Activated CD4-positive, CD25-positive, alpha-beta regulatory T cell (primary cell): Measurements from ENCODE around the gene LGMN.
"Not testable (repeated sequence)": the region's sequence is repeated elsewhere in the genome, so short reads cannot be mapped to it uniquely, and the experiment has no call there.

ENCODE experiments used
- DNase-seq, 4 experiments: peaks; one replicate each; lab custom pipeline; 2025; lab: John Stamatoyannopoulos, UW

Gene LGMN

DNA sequence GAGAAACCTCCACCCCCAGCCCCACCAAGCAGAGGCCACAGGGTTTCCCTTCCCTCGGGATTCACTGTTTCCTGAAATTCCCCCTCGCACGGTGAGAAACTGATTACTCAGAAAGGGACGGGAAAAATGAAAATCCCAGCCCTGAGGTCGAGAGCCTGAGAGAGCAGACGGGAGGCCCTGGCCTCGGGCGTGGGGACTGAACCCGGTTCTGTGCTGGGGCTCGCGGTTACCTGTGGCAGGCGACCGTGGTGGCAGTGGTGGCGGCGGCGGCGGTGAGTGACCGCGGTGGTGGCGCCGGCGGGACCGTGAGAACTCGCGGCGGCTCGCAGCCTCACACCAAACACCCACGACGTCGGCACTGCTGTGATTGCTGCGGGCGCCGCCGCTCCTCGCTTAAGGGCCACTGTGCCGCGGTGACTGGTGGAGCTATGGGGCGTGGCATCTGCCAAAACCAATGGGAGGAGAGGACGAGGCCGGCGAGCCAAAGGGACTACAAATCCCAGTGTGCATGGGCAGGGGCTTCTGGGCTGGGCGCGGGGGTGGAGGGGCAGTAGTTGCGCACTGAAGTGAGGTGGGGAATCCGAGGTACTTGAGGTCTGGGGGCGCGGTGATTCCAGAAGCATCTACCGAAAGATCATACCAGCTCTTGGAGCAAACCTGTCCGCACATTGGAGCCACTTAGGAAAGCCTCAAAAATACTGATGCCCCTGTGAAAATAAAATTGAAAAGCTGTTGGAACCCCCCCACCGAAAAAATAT is at the start of gene LGMN:
Gene LGMN, minus strand, starts transcription at position 369 of the 758 bp plus-strand sequence. CDS start 15,841 bp downstream, outside the sequence.
- DNase-seq: peak; percentile 53 to 73 (median 66)

DNA sequence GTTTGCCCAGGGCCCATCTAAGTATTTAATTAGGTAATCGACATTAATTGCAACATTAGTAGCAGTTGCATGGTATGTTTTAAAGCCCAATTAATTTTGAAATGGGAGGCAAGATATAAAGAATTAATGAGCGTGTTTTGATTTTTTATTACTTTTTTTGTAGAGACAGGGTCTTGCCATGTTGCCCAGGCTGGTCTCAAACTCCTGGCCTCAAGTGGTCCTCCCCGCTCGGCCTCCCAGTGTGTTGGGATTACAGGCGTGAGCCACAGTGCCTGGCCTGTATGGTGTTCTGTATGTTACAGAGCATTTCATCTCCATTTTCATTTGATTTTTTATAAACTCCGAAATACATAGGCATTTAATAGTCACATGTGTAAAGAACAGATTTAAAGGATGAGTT is 46.5 kb upstream of the LGMN start:
- DNase-seq: no peak

DNA sequence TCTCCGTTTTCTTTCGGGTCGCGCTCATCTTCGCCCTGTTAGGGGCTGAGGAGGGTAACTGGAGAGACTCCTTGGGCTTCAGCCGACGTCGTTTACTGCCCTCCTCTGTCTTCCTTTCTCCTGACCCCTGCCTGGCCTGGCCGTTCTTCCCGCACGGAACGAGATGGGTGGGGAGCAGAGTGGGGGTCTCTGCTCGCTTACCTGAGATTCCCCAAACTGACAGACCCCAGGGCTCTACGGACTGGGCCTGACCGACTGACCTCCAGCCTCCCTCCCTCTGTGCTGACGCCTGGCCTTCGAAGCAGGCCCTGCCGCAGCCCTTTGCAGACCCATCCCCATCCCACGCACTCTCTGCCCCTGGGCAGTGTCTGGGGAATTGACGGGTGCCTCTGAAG is 46.1 kb upstream of the LGMN start:
- no peak for DNase-seq

DNA sequence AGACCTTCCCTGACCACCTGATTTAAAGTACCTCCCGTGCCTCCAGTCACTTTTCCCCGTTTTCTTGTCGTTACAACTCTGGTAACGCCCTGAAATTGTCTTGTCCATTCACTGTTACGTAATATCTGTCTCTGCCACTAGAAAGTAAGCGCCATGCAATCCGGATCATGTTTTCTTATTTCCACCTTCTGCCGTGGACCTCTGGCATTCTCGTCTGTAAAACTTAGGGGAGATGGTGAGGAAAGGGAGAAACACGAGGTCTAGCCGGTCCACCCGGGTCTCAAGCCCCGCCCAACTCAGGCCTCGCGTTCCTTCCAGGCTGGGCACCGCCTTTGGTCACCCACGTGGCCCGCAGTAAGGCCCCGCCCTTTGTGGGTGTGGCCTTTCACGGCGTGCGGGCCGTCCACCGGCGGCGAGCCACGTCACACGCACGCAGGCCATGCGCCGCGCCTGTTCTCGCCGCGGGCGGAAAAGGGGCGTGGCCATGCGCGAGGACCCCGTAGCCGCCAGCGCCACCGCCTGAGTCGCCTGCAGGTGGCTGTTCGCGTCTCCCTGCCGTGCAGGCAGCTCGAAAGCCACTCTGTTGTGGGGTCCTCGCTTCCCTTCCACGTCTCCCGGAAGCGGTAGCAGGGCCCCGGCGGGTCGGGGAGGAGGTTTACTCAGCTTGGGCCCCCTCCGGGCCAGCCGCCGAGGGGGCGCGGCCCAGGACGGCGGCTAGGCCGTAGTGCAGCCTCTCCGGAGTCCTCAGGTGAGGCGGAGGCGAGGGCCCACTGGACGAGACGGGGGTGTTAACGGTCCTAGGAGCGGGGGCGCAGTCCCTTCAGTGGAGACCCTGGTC is 45.5 kb upstream of the LGMN start, which contains the start of gene GOLGA5:
Gene GOLGA5, plus strand, starts transcription at position 597 of the 838 bp plus-strand sequence. CDS start 3,133 bp downstream, outside the sequence.
- peak; percentile 94 to 98 (median 96) for DNase-seq

DNA sequence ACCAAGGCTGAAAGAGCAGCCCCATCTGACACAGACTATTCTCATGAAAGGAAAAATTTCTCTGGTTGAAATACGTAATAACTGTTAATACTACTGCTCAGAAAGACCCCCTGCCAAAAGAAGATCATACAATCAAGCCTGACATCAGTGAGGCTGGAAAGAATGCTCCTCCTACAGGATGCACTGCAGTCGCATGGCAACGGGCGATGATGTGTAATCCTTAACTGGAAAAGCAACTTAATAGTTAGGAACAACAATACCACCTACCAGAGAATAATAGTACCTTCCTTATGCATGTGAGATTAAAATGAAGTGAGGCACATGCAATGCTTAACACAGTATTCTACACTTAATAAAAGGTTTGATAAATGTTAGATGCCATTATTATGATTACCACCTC is 44.5 kb upstream of the LGMN start:
- DNase-seq: no peak

DNA sequence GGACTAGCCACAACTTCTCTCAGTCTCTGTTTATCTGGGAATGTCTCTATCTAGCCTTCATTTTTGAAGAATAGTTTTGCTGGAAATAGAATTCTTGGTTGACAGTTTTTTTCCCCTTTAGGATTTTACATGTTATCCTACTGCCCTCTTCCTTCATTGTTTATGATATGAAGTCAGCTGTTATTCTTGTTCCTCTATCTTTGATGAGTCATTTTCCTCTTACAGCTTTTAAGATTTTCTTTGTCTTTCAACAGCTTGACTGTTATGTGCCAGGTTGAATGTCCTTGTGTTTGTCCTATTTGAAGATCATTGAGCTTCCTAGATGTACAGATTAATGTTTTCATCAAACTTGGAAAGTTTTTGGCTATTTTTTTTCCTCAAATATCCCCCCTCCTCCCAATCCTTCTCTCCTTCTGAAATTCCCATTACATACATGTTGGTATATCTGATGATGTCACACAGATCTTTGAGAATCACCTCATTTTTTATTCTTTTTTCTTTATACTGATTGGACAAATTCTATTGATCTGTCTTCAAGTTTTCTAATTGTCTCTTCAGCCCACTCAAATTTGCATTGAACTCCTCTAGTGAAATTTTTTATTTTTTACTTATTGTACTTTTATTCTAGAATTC is 41.1 kb upstream of the LGMN start:
- DNase-seq: no peak

DNA sequence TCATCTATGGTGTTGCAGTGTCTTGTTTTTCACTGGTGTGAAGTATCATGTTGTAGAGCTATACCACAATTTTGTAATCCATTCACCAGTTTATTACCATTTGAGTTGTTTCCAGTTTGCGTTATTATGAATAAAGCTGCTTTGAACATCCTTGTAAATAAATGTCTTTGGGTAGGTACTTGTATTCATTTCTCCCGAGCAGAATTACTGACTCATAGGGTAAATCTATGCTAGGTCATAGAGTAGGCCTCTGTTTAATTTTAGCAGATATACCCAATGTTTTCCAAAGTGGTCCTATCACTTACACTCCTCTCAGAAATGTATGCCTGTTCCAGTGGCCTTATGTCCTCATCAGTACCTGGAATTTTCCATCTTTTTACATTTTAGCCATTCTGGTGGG is 39.1 kb upstream of the LGMN start:
- no peak for DNase-seq

DNA sequence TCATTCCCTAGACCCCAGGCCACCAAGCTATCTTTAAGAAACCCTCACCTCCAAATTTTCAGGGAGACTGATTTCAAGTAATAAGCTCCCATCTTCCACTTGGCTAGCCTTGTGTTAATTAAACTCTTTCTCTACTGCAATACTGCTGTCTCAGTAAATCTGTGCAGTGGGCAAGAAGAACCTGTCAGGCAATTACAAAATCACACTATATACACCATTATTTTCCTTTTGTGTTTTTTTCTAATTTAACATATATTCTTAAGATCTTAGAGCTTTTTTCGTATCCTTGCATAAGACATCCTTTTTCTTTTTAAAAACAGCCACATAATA is 38.0 kb upstream of the LGMN start:
- DNase-seq: no peak

DNA sequence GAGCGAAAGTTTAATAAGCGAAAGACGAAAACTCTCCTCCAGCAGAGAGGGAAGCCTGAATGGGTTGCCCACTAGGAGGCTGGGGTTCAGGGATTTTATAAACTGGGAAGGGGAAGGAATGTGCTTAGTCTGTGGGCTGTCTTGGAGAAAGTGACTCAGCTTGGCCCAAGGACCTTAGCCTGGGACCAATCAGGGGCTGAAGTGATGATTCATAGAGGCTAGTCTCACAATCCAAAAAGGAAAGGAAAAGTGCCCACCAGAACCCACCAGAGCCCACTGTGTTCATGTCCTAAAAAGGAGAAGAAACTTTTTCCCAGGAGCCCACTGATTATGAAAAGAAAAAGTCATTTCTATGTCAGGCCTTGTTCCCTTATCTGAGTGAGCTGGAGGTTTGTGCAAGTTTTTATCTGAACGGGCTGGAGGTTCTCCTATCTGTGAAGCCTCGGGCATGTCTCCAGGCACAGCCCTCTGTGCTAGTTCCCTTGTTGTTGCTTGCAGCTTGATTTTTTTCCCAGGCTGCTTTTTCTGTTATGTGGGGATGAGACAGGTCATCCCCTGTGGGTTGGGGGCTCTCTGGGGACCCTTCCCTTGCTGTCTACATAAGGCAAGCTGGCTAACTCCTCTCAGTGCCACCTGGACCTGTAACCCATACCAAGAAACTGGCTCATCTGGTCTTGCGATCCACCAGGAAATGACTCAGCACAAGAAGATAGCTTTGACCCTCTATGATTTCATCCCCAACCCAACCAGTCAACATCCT is 37.4 kb upstream of the LGMN start:
- DNase-seq: no peak

DNA sequence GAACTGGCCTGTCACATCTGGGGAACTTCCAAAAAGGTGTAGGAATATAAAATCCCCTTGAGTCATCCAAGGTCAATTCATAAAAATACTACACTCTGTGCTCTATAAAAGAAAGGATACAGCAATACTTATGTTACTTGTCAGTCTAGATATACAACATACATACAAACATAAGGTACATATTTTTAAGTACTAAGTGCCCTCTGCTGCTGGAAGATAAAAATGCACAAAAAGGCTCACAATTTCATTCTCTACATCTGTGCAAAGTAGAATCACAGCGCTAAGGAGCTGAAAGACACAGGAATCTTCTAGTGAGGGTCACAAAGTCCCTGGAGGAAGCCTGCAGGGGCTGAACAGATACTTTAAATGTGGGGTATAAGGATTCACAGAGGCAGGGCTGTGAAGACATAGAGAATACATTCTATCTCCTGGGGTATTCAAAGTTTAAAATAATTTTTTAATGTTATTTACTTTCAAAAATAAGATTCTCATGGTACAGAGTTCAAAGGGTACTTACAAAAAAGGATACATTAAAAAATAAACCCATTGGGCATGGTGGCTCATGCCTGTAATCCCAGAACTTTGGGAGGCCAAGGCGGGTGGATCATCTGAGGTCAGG is 35.5 kb upstream of the LGMN start:
- DNase-seq: no peak

DNA sequence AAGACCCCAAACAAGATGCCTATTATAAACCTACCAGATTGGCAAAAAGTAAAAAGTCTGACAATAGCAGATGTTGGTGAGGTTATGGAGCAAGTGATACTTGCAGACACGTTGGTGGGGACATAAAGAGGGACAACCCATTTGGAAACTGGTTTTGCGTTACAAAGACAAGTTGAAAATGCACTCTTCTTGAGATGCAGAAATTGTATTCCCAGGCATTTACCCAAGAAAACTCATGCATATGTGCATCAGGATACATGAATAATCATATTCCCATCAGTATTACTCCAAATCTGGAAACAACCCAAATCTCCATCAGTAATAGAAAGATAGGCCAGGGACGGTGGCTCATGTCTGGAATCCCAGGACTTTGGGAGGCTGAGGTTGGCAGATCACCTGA is 32.9 kb upstream of the LGMN start:
- no peak for DNase-seq

DNA sequence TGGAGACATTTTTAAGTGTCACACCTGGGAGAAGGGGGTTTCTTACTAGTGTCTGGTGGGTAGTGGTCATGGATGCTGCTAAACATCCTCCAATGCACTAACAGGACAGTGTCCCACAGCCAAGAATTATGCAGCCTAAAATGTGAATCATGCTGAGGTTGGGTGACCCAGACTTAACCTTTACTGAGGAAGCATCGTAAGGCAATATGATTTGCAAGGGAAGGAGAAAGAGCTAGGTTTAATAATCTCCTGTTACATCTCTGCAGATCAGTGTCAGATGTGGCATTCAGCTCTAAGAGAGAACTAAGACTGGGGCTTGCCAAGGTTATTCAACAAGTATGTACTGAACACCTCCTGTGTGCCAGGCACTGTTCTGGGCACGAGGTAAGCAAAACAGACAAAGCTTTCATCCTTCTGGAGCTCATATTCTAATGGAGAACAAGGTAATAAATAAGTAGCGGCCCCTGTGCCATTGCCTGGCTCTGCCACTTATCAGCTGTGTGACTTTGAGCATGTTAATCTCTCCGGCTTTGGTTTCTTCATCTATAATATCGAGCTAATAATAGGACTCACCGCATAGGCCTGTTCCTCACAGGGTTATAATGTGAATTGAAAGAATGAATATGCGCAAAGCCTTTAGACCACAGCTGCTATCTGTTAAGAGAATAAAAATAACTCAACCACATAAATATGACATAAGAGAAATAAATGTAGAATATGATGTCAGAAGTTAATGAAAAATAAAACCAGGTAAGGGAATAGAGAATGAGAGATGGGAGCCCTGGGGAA is 32.2 kb upstream of the LGMN start:
- DNase-seq: no peak

DNA sequence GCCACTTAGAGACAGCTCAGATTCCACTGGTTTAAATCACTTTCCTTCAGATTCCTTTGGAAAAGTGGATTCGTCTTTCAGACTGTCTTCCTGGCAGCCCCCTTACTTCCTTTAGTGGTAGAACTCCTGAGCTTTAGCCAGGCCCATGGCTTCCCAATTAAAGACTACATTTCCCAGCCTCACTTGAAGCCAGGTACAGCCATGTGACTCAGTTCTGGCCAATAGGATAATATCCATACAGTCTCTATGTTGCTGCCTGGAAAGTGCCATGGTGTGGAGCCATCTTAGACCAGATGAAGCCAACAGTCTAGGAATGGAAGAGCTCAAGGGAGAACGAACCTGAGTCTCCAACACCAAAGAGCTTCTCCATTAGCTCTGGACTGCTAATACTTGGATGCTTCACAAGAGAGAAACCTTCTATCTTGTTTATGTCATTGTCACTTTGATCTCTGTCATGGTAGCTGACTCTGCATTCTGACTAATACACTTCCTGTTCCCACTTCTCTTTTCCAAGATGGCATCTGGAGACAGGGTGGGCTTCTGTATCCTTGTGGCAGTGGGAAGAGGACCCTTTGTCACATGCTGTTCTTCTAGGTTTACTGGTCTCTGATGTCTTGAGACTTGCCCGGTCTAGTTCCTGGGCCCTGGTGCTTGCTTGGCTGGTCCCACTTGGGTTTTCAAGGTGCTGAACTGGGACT is 30.6 kb upstream of the LGMN start:
- not testable (repeated sequence) for DNase-seq

DNA sequence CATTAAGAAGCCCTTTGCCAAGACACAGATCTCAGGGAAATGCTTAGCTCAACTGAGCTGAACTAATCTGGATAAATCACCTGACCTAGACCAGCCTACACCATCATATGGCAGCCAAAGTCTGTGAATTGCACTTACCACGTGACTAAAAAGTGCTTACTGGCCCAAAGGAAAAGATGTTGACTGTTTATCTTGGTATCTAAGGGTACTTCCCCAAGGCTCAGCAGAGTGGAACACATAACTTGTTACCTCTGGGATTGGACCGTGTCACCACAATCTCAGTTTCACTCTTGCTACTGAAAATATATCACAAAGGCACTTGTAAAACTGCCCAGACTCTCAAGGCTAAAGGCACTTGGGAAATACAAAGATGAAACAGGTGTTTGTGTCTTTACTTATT is 26.9 kb upstream of the LGMN start:
- DNase-seq: not testable (repeated sequence)

DNA sequence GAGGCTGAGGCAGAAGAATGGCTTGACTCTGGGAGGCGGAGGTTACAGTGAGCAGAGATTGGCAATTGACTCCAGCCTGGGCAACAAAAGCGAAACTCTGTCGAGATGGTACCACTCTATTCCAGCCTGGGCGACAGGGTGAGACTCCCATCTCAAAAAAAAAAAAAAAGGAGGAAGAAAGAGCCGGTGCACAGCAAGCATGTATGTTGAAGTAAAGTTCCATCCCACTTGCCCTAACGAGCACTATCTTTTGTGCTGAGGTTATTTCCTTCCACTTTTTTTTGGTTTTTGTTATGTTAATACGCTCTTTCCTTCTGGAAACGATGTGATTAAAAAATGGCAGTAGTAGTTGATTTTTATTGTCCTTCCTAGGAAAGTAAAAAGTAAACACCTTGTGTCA is 26.1 kb upstream of the LGMN start:
- no peak for DNase-seq

DNA sequence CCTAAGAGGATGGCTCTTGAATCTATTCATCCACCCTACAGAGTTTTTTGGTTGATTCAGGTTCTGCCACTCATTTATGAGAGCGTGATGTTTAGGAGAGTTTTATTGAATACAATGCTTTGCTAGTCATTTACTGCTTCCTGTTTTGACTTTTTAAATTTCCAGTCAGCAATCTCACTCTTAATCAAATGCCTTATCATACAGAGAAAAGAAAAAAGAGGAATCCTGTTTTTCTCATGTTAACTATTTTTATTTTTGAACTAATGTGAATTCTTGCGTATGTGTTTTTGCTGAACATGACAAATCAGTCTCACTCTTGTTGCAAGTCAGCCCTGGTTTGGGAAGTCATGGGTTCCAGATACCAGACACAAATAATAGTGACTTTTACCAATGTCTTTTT is 22.1 kb upstream of the LGMN start:
- no peak for DNase-seq

DNA sequence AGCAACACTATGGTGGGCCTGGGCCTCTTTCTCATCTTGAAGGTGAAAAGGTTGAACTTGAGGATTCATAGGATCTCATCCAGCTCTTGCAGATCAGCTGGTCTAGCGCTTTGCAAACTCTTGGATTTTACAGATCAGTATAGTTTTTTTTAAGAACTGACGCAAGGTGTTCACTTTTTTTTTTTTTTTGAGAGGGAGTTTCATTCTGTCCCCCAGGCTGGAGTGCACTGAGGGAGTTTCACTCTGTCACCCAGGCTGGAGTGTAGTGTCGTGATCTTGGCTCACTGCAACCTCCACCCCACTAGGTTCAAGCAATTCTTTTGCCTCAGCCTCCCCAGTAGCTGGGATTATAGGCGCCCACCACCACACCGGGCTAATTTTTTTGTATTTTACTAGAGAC is 20.4 kb upstream of the LGMN start:
- DNase-seq: no peak

DNA sequence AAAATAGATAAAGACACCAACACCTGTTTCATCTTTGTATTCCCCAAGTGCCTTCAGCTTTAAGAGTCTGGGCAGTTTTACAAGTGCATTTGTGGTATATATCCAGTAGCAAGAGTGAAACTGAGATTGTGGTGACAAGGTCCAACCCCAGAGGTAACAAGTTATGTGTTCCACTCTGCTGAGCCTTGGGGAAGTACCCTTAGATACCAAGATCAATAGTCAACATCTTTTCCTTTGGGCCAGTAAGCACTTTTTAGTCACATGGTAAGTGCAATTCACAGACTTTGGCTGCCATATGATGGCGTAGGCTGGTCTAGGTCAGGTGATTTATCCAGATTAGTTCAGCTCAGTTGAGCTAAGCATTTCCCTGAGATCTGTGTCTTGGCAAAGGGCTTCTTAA is 19.8 kb upstream of the LGMN start:
- DNase-seq: not testable (repeated sequence)

DNA sequence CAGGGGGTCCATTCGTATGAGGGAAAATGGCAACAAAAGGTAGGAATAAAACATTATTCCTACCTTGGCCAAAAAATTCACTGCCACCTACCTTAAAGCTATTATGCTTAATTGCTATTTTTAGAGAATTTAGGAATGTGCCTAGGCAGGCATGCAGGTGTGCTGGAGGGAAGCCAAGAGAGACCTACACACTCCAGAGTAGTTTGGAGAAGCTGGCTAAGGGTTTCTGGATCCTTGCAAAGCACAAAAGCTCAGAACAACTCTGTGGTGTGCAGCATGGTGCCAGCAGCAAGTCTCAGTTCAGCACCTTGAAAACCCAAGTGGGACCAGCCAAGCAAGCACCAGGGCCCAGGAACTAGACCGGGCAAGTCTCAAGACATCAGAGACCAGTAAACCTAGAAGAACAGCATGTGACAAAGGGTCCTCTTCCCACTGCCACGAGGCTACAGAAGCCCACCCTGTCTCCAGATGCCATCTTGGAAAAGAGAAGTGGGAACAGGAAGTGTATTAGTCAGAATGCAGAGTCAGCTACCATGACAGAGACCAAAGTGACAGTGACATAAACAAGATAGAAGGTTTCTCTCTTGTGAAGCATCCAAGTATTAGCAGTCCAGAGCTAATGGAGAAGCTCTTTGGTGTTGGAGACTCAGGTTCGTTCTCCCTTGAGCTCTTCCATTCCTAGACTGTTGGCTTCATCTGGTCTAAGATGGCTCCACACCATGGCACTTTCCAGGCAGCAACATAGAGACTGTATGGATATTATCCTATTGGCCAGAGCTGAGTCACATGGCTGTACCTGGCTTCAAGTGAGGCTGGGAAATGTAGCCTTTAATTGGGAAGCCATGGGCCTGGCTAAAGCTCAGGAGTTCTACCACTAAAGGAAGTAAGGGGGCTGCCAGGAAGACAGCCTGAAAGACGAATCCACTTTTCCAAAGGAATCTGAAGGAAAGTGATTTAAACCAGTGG is 15.5 kb upstream of the LGMN start:
- DNase-seq: not testable (repeated sequence)
